ENCODE data around the gene CDC42EP3. TPM values are rescaled to one million over a fixed set of nuclear protein-coding genes. Genes with fewer than 3 reads are reported as not detected.

Gene CDC42EP3
- total RNA-seq, 4 donors from 2014 or later = 14.0 to 42.6 (median 28.7) TPM

DNA sequence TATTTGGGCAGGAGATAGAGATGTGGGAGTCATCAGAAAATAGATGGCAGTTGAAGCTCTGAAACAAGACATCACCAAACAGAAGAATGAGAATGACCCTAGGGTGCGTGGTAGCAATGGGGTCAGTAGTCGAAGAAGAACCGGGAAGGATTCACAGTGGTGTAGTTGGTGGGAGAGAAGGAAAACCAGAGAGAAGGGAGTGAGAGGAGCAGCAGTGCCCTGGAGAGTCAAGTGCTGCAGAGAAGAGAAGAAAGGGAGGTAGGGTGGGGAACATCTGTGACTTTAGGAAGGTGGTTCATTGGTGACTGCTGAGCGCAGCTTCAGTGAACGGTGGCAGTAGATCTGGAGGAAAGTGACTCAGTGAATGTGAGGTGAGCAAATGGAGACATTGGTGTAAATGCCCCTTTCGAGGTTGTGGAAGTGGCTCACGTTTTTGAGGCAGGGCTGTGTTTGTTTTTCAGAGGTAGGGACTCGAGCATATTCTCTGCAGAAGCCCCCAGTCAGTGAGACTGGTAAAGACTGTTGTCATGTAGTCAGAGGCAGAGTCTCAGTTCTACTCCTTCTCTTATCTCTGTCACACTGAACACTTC, 36.4 kb downstream of the CDC42EP3 start:
- intact Hi-C loops (cut with DNase I; ENCODE audit: low total_unique reads) = no loop called here
- TF ChIP-seq POLR2A (IDR thresholded peaks at IDR 0.05) = no peak
- TF ChIP-seq, protein P1, sequence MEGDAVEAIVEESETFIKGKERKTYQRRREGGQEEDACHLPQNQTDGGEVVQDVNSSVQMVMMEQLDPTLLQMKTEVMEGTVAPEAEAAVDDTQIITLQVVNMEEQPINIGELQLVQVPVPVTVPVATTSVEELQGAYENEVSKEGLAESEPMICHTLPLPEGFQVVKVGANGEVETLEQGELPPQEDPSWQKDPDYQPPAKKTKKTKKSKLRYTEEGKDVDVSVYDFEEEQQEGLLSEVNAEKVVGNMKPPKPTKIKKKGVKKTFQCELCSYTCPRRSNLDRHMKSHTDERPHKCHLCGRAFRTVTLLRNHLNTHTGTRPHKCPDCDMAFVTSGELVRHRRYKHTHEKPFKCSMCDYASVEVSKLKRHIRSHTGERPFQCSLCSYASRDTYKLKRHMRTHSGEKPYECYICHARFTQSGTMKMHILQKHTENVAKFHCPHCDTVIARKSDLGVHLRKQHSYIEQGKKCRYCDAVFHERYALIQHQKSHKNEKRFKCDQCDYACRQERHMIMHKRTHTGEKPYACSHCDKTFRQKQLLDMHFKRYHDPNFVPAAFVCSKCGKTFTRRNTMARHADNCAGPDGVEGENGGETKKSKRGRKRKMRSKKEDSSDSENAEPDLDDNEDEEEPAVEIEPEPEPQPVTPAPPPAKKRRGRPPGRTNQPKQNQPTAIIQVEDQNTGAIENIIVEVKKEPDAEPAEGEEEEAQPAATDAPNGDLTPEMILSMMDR (IDR thresholded peaks at IDR 0.05) = no peak
- DNase-seq (ENCODE audit: low spot score in 2 of 2) = no peak
- H3K4me3 ChIP-seq (ENCODE audit: low read depth, poor library complexity, severe bottlenecking) = no peak overlapping the region
- 82 to 94% methylated on average over 8 of the region's 8 CpGs for WGBS, 2 donors

DNA sequence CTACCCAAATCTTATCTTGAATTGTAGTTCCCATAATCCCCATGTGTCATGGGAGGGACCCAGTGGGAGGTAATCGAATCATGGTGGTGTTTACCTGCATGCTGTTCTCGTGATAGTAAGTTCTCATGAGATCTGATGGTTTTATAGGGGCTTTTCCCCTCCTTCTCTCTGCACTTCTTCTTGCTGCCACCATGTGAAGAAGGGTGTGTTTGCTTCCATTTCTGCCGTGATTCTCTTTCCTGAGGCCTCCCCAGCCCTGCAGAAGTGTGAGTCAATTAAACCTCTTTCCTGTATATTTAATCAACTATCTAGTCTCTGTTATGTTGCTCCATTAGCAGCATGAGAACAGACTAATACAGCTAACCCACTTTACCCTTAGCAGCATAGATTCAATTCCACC, 37.6 kb downstream of the CDC42EP3 start:
- DNase-seq (ENCODE audit: low spot score in 2 of 2) = no peak
- intact Hi-C loops (cut with DNase I; ENCODE audit: low total_unique reads) = no loop called here
- 89 to 90% methylated on average over 3 of the region's 3 CpGs for WGBS, 2 donors
- no peak overlapping the region for H3K4me3 ChIP-seq (ENCODE audit: low read depth, poor library complexity, severe bottlenecking)
- TF ChIP-seq POLR2A (IDR thresholded peaks at IDR 0.05) = no peak
- TF ChIP-seq, protein P1 (IDR thresholded peaks at IDR 0.05) = no peak

DNA sequence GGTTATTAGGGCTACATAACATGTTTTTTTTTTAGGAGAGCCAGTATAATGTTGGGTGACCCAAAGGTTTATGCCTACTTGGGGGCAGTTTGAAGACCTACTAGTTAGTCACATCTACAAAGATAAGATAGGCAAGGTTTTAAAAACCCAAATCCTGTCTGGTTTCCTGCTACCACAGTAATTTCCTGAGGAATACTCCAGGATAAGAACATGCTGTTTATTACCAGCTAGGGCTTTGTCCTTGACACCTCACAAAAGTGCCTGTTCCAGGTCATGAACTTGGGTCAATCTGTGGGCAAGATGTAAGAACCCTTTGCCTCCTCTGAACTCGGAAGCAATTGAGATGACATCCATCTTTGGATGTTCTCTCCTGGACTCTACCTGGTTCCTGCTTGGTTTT, 38.2 kb downstream of the CDC42EP3 start:
- intact Hi-C loops (cut with DNase I; ENCODE audit: low total_unique reads) = no loop called here
- H3K4me3 ChIP-seq (ENCODE audit: low read depth, poor library complexity, severe bottlenecking) = no peak overlapping the region
- no peak for TF ChIP-seq POLR2A (IDR thresholded peaks at IDR 0.05)
- TF ChIP-seq, protein P1 (IDR thresholded peaks at IDR 0.05) = no peak
- no peak for DNase-seq (ENCODE audit: low spot score in 2 of 2)
- 90 to 100% methylated on average over 1 of the region's 1 CpG for WGBS, 2 donors

DNA sequence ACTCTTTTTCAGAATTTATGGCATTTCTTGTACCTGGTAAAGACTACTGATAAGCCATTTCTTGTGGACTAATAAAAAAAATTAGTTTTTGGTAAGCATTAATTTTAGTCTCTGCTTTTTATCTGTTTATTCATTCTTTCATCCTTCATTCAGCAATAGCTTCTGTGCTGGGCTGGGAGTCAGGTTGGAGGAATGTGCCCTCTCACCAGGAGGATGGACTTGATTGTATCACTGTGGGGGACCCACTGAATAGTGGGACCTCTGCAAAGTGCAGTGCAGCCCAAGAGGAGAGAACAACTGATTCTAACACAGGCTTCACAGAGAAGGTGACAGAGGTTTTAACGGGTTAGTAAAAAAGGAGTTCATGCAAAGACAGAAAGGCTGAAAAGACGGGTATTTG, 39.1 kb downstream of the CDC42EP3 start:
- TF ChIP-seq, protein P1 (IDR thresholded peaks at IDR 0.05) = no peak
- TF ChIP-seq POLR2A (IDR thresholded peaks at IDR 0.05) = no peak
- WGBS, 2 donors = 92 to 99% methylated on average over 2 of the region's 2 CpGs
- H3K4me3 ChIP-seq (ENCODE audit: low read depth, poor library complexity, severe bottlenecking) = no peak overlapping the region
- intact Hi-C loops (cut with DNase I; ENCODE audit: low total_unique reads) = no loop called here
- DNase-seq (ENCODE audit: low spot score in 2 of 2) = no peak

DNA sequence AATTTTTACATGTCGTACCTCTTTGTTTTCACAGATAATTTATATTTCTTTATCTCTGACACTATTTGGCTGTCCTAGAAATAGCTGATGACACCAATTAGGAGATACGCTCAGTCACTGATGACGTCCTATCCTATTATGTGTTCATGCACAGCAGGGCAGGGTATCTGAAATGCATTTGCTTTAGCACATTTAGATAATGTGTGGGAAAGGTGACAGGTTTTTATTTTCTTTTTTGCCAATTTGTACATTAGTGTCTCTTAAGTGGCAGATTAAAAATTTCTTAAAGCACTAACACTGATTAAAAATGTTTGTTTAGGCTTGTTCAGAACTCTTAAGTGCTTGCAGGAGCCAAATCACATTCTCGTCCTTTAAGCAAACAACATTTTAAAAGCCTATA, 39.7 kb downstream of the CDC42EP3 start:
- no peak for TF ChIP-seq POLR2A (IDR thresholded peaks at IDR 0.05)
- TF ChIP-seq, protein P1 (IDR thresholded peaks at IDR 0.05) = no peak
- intact Hi-C loops (cut with DNase I; ENCODE audit: low total_unique reads) = no loop called here
- no peak overlapping the region for H3K4me3 ChIP-seq (ENCODE audit: low read depth, poor library complexity, severe bottlenecking)
- no peak for DNase-seq (ENCODE audit: low spot score in 2 of 2)
- WGBS, 2 donors = 86 to 89% methylated on average over 4 of the region's 4 CpGs

DNA sequence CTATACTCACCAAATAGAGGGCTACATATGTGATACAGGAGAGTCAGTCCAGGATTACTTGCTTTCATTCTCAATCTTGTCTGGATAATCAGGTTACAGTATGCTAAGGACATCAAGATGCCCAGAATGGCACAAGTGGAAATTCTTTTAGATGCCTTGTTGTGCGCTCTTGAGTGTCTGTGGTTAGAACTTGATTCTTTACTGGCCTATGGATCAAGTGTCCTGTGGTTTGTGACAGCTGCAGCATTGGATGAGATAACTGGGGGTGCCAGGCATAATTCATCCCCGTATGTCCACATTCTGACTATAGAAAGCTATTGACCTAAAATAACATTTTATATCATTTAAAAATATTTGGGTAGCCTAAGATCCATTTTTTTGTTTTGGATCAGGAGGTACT, 40.1 kb downstream of the CDC42EP3 start:
- TF ChIP-seq POLR2A (IDR thresholded peaks at IDR 0.05) = no peak
- TF ChIP-seq, protein P1 (IDR thresholded peaks at IDR 0.05) = no peak
- intact Hi-C loops (cut with DNase I; ENCODE audit: low total_unique reads) = no loop called here
- H3K4me3 ChIP-seq (ENCODE audit: low read depth, poor library complexity, severe bottlenecking) = no peak overlapping the region
- no peak for DNase-seq (ENCODE audit: low spot score in 2 of 2)
- WGBS, 2 donors = 91 to 97% methylated on average over 2 of the region's 2 CpGs
